Naive thymus-derived CD8-positive, alpha-beta T cell (primary cell): ENCODE data around the gene EVI5. TPM values are rescaled to one million over a fixed set of nuclear protein-coding genes. Genes with fewer than 3 reads are reported as not detected.
"Not testable (repeated sequence)": the region's sequence is repeated elsewhere in the genome, so short reads cannot be mapped to it uniquely, and the experiment has no call there.

ENCODE experiments used
- ATAC-seq, 2 donors: fragments of 150-1000 bp; cut with Tn5 transposase in 1 of 2; sonication (Bioruptor Pico), chemical (Tn5 transposase) in 1 of 2; 1 replicate in 1 of 2; 2 replicates in 1 of 2; pipeline ENCODE4 v1.10.0; 2021; ENCODE audit warnings: mild to moderate bottlenecking in 2 of 2, moderate library complexity in 2 of 2
- POLR2A ChIA-PET: fragments of 350-600 bp; sonication (Branson Sonifier 250); formaldehyde crosslinking; loops from one replicate; lab custom pipeline; 2021; ENCODE audit warnings: antibody characterized with exemption; lab: Charles Lee
- DNase-seq, 10 donors: peaks; one replicate each; pipeline versions ENCODE4 v3.0.0 to v3.0.0-alpha.2; 2020 to 2022
- H3K27ac Mint-ChIP-seq, 10 donors: one replicate each; pipeline ENCODE4 v1.8.0; 2020 to 2022; ENCODE audit warnings: mild to moderate bottlenecking in 10 of 10, mixed read lengths in 10 of 10, moderate library complexity in 4 of 10, inconsistent platforms in 1 of 10
- H3K27me3 Mint-ChIP-seq, 5 donors: one replicate each; pipeline ENCODE4 v1.8.0; 2021 to 2022; ENCODE audit warnings: mixed read lengths in 5 of 5
- H3K36me3 Mint-ChIP-seq, 3 donors: one replicate each; pipeline ENCODE4 v1.8.0; 2020 to 2022; ENCODE audit warnings: mixed read lengths in 3 of 3, mild to moderate bottlenecking in 2 of 3, inconsistent platforms in 1 of 3
- H3K4me1 Mint-ChIP-seq, 4 donors: one replicate each; pipeline ENCODE4 v1.8.0; 2021 to 2022; ENCODE audit warnings: mixed read lengths in 4 of 4
- H3K4me3 Mint-ChIP-seq, 10 donors: one replicate each; pipeline ENCODE4 v1.8.0; 2020 to 2022; ENCODE audit warnings: mild to moderate bottlenecking in 10 of 10, mixed read lengths in 10 of 10, moderate library complexity in 6 of 10, inconsistent platforms in 1 of 10
- H3K9me3 Mint-ChIP-seq, 9 donors: one replicate each; pipeline ENCODE4 v1.8.0; 2020 to 2022; ENCODE audit warnings: mixed read lengths in 9 of 9, mild to moderate bottlenecking in 3 of 9, inconsistent platforms in 1 of 9, moderate library complexity in 1 of 9
- polyA plus RNA-seq, 3 donors: library from polyadenylated mRNA; unstranded; fragments of 300-500 nt; fragmentation: Illumina TruSeq; gene quantifications; one replicate each; pipeline ENCODE4 v1.2.3, GENCODE V29; 2021
- total RNA-seq, 8 experiments: library from RNA in 2 of 8; stranded (reverse) in 2 of 8; gene quantifications; one replicate each; pipeline ENCODE4 v1.2.3 and lab custom pipeline; 2021 to 2026

Gene EVI5
- total and polyA plus RNA-seq, 5 experiments from 2014 or later: 0.18 to 1.8 (median 0.99) TPM

DNA sequence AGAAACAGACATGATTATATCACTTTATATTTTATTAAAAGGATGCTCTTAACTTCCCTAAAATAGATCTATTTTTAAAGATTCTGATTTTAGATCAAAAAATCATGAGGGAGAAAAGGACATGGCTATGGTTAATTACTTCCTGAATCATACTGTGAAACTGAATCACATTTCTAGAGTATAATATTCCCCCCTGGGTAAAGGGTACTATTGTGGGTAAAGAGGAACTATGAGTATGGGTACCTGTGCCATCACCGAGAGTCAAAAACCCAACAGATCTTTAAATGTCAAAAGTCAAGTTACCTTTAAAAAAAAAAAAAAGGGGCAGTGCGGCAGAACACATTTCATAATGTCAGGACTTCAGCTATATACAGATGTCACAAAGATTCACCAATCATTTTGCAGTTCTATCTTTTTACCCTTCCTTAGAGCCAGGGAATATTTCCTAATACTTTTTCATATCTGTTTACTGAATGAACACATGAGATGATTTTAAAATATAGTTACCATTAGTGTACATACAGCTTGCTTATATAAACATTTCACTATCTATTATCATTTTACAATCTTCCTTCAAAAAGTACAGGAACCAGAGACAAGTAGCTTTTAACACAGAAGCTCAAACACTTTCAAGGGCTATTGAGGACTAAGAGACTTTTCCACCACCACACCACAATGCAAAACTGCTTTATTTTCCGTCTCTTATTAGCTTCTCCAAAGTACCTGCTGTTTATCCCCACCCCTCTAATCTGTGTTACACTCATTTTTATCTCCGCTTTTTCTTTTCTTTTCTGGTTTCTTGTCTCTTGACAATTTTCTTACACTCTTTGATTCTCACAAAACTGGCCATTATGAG lies 45.0 kb downstream of the EVI5 start:
- peak overlapping the region in 1 of 10 donors; percentile 4 for H3K4me3 Mint-ChIP-seq
- DNase-seq (no peak), ATAC-seq (no peak)
- H3K27ac Mint-ChIP-seq: no peak overlapping the region
- peaks cover 0 to 12% (median 0%) of the 10 kb centered on the region in 4 donors for H3K4me1 Mint-ChIP-seq
- peaks cover 0 to 6% (median 2%) of the 10 kb centered on the region in 5 donors for H3K27me3 Mint-ChIP-seq
- no peaks in the 10 kb centered on the region for H3K9me3 Mint-ChIP-seq
- no peaks in the 10 kb centered on the region for H3K36me3 Mint-ChIP-seq
- POLR2A ChIA-PET: no interaction called here

DNA sequence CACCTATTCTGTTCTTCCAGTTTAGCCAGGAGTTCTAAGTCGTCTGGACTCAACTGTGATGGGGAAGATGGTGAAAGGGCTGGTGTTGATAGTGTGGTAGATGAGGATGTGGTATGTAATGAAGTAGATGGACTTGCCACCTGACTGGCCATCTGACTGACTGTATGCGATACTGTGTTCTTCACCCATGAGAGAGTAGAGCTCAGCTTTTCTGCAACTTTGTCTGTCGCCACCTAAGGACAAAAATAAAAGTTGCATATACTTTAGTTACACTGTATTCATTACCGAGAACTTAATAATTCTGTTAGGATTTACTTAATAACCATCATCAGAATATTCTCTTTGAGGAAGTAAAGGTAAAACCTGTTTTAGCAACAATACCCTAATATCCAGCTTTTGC lies 48.5 kb downstream of the EVI5 start:
- ATAC-seq: no peak
- no peak overlapping the region for H3K4me3 Mint-ChIP-seq
- POLR2A ChIA-PET: no interaction called here
- H3K36me3 Mint-ChIP-seq: no peaks in the 10 kb centered on the region
- H3K4me1 Mint-ChIP-seq: peaks cover 0 to 8% (median 0%) of the 10 kb centered on the region in 4 donors
- peaks cover 0 to 3% (median 2%) of the 10 kb centered on the region in 5 donors for H3K27me3 Mint-ChIP-seq
- H3K27ac Mint-ChIP-seq: no peak overlapping the region
- DNase-seq: no peak
- H3K9me3 Mint-ChIP-seq: no peaks in the 10 kb centered on the region

DNA sequence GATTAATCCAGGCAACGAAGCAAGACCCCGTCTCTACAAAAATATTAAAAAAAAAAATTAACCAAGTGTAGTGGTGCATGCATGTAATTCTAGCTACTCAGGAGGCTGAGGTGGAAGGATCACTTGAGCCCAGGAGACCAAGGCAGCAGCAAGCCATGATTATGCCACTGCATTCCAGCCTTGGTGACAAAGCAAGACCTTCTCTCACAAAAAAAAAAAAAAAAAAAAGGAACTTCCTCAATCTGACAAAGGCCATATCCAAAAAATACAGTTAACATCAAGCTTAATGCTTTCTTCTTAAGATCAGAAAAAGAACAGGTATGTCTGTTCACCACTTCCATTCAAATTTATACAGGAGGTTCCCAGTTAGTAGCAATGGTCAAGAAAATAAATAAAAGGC lies 54.4 kb downstream of the EVI5 start:
- DNase-seq (no peak), ATAC-seq (no peak)
- H3K4me3 Mint-ChIP-seq: no peak overlapping the region
- H3K27me3 Mint-ChIP-seq: no peaks in the 10 kb centered on the region
- H3K9me3 Mint-ChIP-seq: no peaks in the 10 kb centered on the region
- peak overlapping the region in 1 of 10 donors; percentile 88 for H3K27ac Mint-ChIP-seq
- peaks cover 0 to 7% (median 0%) of the 10 kb centered on the region in 4 donors for H3K4me1 Mint-ChIP-seq
- POLR2A ChIA-PET: interaction anchor here (0.6 kb wide), 1 partner anchor 1806 kb away, joined by 3 read pairs; no protein-coding TSS in a partner anchor
- no peaks in the 10 kb centered on the region for H3K36me3 Mint-ChIP-seq

DNA sequence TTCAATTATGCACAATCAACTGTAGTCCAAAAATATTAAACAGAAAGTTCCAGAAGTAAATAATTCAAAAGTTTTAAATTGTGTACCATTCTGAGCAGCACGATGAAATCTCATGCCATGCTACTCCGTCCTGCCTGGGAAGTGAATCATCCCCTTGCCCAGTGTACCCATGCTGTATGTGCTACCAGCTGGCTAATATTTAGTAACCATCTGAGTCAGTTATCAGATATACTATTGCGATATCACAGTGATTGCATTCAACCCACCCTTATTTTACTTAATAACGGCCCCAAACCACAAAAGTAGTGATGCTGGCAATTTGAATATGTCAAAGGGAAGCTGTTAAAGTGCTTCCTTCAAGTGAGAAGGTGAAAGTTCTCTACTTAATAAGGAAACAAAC lies 56.2 kb downstream of the EVI5 start:
- no peak for DNase-seq
- Mint-ChIP-seq H3K4me3 (no peak overlapping the region), H3K9me3 (no peaks in the 10 kb centered on the region), H3K4me1 (peaks cover 0 to 7% (median 0%) of the 10 kb centered on the region in 4 donors), H3K27ac (no peak overlapping the region), H3K36me3 (no peaks in the 10 kb centered on the region), H3K27me3 (peaks cover 0 to 9% (median 0%) of the 10 kb centered on the region in 5 donors)
- ATAC-seq: no peak
- POLR2A ChIA-PET: no interaction called here

DNA sequence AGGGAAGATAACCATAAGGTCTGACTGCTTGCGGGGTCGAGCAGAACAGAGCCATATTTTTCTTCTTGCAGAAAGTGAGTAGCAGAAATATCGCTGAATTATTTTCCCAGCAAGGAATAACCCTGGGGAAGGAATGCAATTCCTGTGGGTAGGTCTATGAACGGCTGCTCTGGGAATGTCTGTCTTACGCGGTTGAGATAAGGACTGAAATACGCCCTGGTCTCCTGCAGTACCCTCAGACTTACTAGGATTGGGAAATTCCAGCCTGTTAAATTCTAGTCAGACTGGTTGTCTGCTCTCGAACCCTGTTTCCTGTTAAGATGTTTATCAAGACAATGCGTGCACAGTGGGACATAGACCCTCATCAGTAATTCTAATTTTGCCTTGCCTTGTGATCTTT lies 61.2 kb downstream of the EVI5 start:
- H3K36me3 Mint-ChIP-seq, H3K4me3 Mint-ChIP-seq, ATAC-seq, H3K27ac Mint-ChIP-seq, DNase-seq, H3K4me1 Mint-ChIP-seq, POLR2A ChIA-PET: not testable (repeated sequence)
- H3K27me3 Mint-ChIP-seq: peaks cover 2 to 22% (median 5%) of the 10 kb centered on the region in 5 donors
- H3K9me3 Mint-ChIP-seq: peaks cover 0 to 19% (median 2%) of the 10 kb centered on the region in 9 donors

DNA sequence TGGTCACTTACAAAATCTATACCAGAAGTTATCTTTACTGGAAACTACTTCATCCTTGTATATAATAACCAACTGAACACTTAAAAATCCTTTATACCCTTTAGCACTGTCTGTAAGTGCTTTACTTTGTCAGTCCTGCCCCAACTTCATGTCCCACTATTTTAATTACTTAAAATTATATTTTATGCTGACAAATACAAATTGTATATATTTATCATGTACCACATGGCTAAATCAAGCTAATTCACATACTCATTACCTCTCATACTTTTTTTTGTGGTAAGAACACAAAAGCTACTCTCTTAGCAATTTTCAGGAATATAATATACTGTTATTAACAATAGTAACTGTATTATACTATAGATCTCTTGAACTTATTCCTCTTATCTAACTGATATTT lies 63.0 kb downstream of the EVI5 start:
- ATAC-seq: no peak
- POLR2A ChIA-PET: no interaction called here
- peaks cover 0 to 19% (median 3%) of the 10 kb centered on the region in 9 donors for H3K9me3 Mint-ChIP-seq

DNA sequence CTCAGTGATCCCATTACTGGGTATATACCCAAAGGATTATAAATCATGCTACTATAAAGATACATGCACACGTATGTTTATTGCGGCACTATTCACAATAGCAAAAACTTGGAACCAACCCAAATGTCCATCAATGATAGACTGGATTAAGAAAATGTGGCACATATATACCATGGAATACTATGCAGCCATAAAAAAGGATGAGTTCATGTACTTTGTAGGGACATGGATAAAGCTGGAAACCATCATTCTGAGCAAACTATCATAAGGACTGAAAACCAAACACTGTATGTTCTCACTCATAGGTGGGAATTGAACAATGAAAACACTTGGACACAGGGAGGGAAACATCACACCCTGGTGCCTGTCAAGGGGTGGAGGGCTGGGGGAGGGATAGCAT lies 63.8 kb downstream of the EVI5 start:
- Mint-ChIP-seq H3K27me3 (peaks cover 2 to 48% (median 21%) of the 10 kb centered on the region in 5 donors), H3K9me3 (peaks cover 0 to 19% (median 4%) of the 10 kb centered on the region in 9 donors)
- H3K4me3 Mint-ChIP-seq, POLR2A ChIA-PET, ATAC-seq, H3K27ac Mint-ChIP-seq, DNase-seq, H3K36me3 Mint-ChIP-seq, H3K4me1 Mint-ChIP-seq: not testable (repeated sequence)

More for the DNA sequence above, 63.0 kb downstream of the EVI5 start:
- H3K36me3 Mint-ChIP-seq: peaks cover 0 to 7% (median 0%) of the 10 kb centered on the region in 3 donors
- H3K4me3 Mint-ChIP-seq: no peak overlapping the region
- no peak for DNase-seq
- no peak overlapping the region for H3K27ac Mint-ChIP-seq
- no peaks in the 10 kb centered on the region for H3K4me1 Mint-ChIP-seq
- H3K27me3 Mint-ChIP-seq: peaks cover 2 to 40% (median 18%) of the 10 kb centered on the region in 5 donors

DNA sequence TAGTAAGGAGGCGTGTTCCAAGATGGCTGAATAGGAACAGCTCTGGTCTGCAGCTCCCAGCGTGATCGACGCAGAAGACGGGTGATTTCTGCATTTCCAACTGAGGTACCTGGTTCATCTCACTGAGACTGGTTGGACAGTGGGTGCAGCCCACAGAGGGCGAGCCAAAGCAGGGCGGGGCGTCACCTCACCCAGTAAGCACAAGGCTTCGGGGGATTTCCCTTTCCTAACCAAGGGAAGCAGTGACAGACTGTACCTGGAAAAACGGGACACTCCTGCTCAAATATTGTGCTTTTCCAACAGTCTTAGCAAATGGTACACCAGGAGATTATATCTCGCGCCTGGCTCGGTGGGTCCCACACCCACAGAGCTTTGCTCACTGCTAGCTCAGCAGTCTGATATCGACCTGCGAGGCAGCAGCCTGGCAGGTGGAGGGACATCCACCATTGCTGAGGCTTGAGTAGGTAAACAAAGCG lies 69.4 kb downstream of the EVI5 start:
- H3K9me3 Mint-ChIP-seq: peaks cover 0 to 14% (median 4%) of the 10 kb centered on the region in 9 donors
- H3K36me3 Mint-ChIP-seq, ATAC-seq: not testable (repeated sequence)

DNA sequence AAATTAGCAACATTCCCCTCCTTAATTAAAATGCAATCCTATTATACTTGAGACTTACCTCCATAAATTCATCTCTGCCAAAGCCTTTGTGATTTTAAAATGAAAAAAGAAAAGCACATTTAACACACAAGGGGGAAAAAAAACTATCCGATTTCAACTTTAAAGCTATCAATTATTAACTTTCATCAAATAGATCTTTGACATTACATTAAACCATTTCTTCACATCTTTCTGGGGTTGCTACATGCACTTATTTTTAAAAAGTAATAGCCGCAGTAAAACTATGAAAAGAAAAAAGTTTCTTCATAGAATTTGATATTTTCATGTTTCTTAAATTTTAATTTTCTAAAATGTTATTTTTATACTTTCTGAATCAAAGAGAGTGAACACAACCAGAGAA lies 71.0 kb downstream of the EVI5 start:
- DNase-seq (no peak), ATAC-seq (no peak)
- Mint-ChIP-seq H3K4me3 (no peak overlapping the region), H3K9me3 (peaks cover 0 to 4% (median 0%) of the 10 kb centered on the region in 9 donors), H3K27ac (no peak overlapping the region), H3K4me1 (no peaks in the 10 kb centered on the region), H3K36me3 (peaks cover 0 to 5% (median 0%) of the 10 kb centered on the region in 3 donors), H3K27me3 (peaks cover 1 to 39% (median 15%) of the 10 kb centered on the region in 5 donors)
- POLR2A ChIA-PET: no interaction called here

More for the DNA sequence above, 69.4 kb downstream of the EVI5 start:
- H3K27ac Mint-ChIP-seq, POLR2A ChIA-PET, H3K4me1 Mint-ChIP-seq, DNase-seq, H3K4me3 Mint-ChIP-seq: not testable (repeated sequence)
- H3K27me3 Mint-ChIP-seq: peaks cover 1 to 39% (median 19%) of the 10 kb centered on the region in 5 donors

DNA sequence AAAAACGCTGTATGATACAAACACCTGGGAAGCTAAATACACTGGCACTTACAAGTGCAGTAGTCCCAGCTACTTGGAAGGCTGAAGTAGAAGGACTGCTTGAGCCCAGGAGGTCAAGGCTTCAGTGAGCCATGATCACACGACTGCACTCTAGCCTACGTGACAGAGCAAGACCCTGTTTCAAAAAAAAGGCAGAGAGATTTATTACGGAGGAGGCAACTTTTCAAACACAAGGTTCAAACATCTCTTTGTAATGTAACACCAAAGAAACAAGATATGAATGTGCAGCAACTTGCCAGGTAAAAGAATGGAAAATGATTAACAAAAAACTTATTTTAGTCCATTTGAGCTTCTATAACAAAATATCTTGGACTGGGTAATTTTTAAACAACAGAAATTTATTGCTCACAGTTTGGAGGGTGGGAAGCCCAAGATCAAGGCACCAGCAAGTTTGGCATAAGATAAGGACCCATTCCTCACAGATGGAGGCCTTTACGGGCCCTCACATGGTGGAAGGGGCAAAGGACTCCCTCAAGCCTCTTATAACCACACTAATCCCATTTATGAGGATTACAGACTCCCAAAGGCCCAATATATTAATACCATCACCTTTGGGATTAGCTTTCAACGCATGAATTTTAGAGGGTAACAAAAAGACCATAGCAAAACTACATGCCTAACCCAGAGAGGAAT lies 73.3 kb downstream of the EVI5 start:
- Mint-ChIP-seq H3K27ac (no peak overlapping the region), H3K27me3 (peaks cover 1 to 17% (median 4%) of the 10 kb centered on the region in 5 donors), H3K4me1 (no peaks in the 10 kb centered on the region), H3K9me3 (peaks cover 0 to 2% (median 0%) of the 10 kb centered on the region in 9 donors), H3K4me3 (no peak overlapping the region), H3K36me3 (no peaks in the 10 kb centered on the region)
- ATAC-seq: no peak
- DNase-seq: no peak
- POLR2A ChIA-PET: no interaction called here

DNA sequence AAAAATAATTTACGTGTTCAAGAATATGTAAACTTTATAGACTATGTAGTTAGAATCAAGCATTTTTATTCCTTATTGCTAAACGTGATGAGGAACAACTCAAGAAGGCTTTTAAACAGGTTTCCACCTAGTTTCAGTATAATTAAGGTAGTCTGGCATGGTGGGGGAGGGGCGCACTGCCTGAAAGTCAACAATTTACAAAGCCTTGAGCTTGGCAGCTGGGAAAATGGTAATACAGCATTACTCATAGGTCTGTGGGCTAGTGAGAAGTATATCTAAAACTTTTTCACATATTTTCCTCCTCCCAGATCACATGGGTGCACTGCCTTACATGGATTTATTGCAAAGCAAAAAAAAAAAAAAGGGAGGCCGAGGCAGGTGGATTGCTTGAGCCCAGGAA lies 75.2 kb downstream of the EVI5 start:
- no peaks in the 10 kb centered on the region for H3K9me3 Mint-ChIP-seq
- no peak for DNase-seq
- no peak for ATAC-seq
- no peak overlapping the region for H3K27ac Mint-ChIP-seq
- no peaks in the 10 kb centered on the region for H3K36me3 Mint-ChIP-seq
- no peak overlapping the region for H3K4me3 Mint-ChIP-seq
- no peaks in the 10 kb centered on the region for H3K4me1 Mint-ChIP-seq
- peaks cover 0 to 4% (median 0%) of the 10 kb centered on the region in 5 donors for H3K27me3 Mint-ChIP-seq
- POLR2A ChIA-PET: no interaction called here

DNA sequence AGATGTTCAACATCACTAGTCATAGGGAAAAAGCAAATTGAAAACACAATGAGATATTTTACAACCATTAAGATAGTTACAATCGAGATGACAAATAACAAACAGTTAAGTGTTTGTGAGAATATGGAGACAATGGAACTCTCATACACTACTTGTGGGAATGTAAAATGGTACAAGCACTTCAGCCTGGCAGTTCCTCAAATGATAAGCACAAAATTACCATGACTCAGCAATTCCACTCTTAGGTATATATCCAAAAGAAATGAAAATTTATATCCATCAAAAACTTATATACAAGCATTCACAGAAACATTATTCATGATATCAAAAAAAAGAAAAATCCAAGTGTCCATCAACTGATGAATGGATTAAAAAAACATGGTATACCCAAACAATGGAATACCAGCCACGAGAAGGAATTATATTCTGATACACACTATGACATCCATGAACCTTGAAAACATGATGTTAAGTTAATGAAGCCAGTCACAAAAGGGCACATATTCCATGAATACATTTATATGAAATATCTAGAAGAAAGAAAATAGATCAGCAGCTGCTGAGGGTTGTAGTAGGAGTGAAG lies 76.4 kb downstream of the EVI5 start:
- H3K36me3 Mint-ChIP-seq: no peaks in the 10 kb centered on the region
- no peak overlapping the region for H3K4me3 Mint-ChIP-seq
- DNase-seq (no peak), ATAC-seq (no peak)
- H3K9me3 Mint-ChIP-seq: no peaks in the 10 kb centered on the region
- no peak overlapping the region for H3K27ac Mint-ChIP-seq
- H3K4me1 Mint-ChIP-seq: no peaks in the 10 kb centered on the region
- POLR2A ChIA-PET: no interaction called here
- H3K27me3 Mint-ChIP-seq: peaks cover 0 to 4% (median 0%) of the 10 kb centered on the region in 5 donors
